Tibial nerve (tissue), 4 donors: ENCODE data around the gene DAB2.

ENCODE experiments used
- EP300 ChIP-seq, 2 donors: sonication (generic); formaldehyde crosslinking; IDR thresholded peaks; one replicate each; pipeline ENCODE4 v1.6.1; 2017; ENCODE audit warnings: antibody characterized with exemption in 2 of 2, mild to moderate bottlenecking in 1 of 2
- POLR2A ChIP-seq, 2 donors: fragments of 450-650 bp; IDR thresholded peaks; one replicate each; pipeline ENCODE4 v1.6.1; 2017; ENCODE audit warnings: antibody characterized with exemption in 2 of 2, mild to moderate bottlenecking in 2 of 2, moderate library complexity in 2 of 2
- TF ChIP-seq, protein P1 (sequence below), 5 experiments: fragments of 200-600 bp in 3 of 5; fragments of 450-650 bp in 2 of 5; sonication (generic) in 3 of 5; IDR thresholded peaks; one replicate each; pipeline ENCODE4 v1.5.1; 2016 to 2019; ENCODE audit warnings: antibody characterized with exemption in 5 of 5, mild to moderate bottlenecking in 3 of 5, moderate library complexity in 2 of 5

DNA sequence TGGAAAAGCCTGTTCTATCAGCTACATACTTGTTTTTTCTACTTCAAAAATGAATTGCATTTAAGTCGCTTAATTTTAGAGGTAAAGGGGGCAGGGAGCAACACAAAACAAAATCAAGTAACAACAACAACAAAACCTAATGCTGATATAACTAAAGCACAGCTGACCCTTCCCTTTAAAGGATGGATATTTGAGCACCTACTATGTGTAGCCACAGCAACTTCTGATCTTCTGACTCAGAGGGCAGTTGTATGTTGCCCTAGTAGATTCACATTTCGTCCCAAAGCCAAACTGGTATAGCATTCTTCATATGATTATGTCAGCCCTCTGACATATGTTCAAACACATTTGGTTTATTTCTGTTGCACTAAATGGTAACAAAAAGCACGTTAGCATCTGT, 6.8 kb downstream of the DAB2 start:
- TF ChIP-seq, protein P1, sequence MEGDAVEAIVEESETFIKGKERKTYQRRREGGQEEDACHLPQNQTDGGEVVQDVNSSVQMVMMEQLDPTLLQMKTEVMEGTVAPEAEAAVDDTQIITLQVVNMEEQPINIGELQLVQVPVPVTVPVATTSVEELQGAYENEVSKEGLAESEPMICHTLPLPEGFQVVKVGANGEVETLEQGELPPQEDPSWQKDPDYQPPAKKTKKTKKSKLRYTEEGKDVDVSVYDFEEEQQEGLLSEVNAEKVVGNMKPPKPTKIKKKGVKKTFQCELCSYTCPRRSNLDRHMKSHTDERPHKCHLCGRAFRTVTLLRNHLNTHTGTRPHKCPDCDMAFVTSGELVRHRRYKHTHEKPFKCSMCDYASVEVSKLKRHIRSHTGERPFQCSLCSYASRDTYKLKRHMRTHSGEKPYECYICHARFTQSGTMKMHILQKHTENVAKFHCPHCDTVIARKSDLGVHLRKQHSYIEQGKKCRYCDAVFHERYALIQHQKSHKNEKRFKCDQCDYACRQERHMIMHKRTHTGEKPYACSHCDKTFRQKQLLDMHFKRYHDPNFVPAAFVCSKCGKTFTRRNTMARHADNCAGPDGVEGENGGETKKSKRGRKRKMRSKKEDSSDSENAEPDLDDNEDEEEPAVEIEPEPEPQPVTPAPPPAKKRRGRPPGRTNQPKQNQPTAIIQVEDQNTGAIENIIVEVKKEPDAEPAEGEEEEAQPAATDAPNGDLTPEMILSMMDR (IDR thresholded peaks at IDR 0.05), result no peak
- TF ChIP-seq POLR2A (IDR thresholded peaks at IDR 0.05) (no peak), EP300 (IDR thresholded peaks at IDR 0.05) (no peak)
